ENCODE results near the gene DOCK3.
"Not testable (repeated sequence)": the region's sequence is repeated elsewhere in the genome, so short reads cannot be mapped to it uniquely, and the experiment has no call there.

The DOCK3 gene

GRCh38 chr3:51361746-51362145 lies 687.0 kb downstream of the DOCK3 start:
- DNase-seq (ENCODE audit: low spot score) = no peak

GRCh38 chr3:51362476-51362875 lies 687.7 kb downstream of the DOCK3 start:
- no peak for DNase-seq (ENCODE audit: low spot score)

GRCh38 chr3:51368276-51368675 lies 693.5 kb downstream of the DOCK3 start:
- DNase-seq (ENCODE audit: low spot score) = not testable (repeated sequence)

GRCh38 chr3:51371943-51372557 lies 697.3 kb downstream of the DOCK3 start:
- peak; percentile 22 for DNase-seq (ENCODE audit: low spot score)

DNA sequence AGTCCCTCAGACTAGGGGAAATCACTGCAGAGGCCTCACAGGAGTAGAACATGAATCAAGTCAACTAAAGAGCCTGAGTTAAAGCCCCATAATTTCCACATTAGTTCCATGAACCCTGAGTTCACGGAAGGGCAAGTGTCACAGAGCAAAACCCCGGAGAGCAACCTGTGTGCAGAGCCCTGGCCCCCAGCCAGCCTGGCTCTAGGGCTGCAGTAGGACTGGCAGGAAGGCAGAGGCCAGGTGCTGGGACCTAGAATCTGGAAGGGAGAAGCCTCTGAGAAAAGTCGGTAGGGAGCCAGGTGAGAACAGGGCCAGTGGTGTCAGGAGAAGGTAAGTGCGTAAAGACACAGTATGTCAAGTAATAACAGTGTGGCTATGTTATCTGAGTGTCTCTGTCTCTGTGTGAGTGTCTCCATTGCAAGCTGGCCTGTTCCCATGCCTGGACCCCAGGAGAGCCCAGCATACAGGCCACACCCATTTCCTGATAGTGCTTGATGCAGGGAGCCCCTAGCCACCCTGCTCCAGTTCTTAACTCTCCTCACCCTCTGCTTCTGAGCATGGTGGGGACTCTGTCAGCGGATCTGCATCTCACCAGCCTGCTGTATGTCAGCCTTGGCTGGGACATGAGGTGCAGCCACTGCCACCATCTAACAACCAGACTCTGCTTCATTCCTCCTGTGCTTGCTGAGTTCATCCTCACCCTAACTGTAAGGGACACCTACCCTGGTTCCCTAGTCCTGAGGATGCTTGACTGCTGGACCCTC lies 699.1 kb downstream of the DOCK3 start:
- DNase-seq (ENCODE audit: low spot score) = no peak

- no peak for DNase-seq (ENCODE audit: low spot score)
Measured at GRCh38 chr3:51374456-51374855, 699.7 kb downstream of the DOCK3 start.

GRCh38 chr3:51375136-51375535 lies 700.4 kb downstream of the DOCK3 start:
- DNase-seq (ENCODE audit: low spot score) = no peak

DNA sequence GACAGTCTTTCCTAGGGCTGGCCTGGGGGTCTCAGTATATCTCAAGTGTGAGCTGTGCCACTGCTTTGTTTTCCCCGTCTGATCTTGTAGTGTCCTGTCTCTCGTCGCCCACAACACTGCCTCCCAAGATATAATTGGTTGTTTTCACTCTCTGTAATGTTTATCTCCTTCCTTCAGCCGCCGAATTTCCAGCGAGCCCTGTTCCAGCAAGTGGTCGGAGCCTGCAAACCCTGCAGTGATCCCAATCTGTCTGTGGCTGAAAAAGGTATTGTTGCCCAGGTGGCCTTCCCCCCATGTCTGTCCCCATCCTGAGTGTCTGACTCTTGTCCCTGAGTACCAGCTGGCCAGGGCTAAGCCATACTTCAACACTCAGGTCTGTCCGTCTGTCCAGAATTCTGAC lies 700.8 kb downstream of the DOCK3 start:
- no peak for DNase-seq (ENCODE audit: low spot score)

DNA sequence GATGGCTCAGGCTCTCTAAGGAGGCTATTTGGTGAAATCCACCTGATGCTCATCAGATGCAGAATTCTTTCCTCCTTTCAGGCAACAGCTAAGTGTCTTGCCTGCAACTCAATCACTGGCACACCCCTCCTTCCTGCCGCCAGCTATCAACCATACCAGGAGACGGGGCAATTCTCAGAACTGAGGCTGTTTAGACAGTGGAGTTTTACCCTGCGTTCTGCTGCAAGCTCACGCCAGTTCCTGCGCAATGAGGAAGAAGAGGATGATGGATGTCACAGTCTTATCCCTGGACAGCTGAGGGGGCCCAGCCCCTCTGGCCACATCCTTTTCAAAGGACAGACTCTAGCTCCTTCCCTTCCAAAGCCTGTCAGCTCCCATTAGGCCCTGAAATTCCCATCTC lies 703.3 kb downstream of the DOCK3 start:
- no peak for DNase-seq (ENCODE audit: low spot score)

DNA sequence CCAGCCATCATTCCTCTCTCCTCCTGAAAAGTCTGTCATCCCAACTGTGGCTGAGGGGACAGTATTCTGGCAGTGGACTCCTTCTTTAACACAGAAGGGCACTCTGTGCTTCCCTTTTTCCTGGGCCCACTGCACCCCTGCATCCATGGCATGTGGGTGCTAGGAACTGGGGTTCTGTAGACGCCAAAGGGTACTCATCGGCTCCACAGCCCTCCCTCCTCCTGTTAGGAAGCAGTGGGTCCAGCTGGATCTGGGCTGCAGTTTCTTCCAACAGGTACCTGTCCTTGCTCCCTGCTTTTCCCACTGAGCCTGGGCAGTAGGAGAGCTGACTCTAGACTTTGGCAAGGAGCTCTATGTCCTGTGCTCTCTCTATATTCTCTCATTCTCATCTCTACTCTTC lies 704.0 kb downstream of the DOCK3 start:
- no peak for DNase-seq (ENCODE audit: low spot score)

DNA sequence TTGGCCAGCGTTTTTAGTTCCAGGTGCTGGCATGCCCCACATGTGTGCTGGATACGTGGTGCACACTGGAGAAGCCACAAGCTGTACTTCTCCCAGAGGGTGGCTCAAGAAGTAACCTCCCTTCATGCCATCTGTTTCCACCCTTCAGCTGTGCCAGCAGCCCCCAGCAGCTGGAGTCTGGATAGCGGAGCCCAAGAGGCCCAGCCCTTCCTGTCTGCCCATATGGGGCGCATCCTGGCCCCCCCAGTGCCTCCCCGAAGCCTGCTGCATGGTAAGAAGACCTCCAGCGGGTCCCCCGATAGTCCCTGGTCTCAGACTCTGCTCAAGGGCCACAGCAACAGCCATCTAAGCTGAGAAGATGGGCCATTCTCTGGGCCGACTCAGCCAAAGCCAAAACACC lies 704.6 kb downstream of the DOCK3 start:
- no peak for DNase-seq (ENCODE audit: low spot score)

GRCh38 chr3:51379746-51380455 lies 705.2 kb downstream of the DOCK3 start:
- no peak for DNase-seq (ENCODE audit: low spot score)

DNA sequence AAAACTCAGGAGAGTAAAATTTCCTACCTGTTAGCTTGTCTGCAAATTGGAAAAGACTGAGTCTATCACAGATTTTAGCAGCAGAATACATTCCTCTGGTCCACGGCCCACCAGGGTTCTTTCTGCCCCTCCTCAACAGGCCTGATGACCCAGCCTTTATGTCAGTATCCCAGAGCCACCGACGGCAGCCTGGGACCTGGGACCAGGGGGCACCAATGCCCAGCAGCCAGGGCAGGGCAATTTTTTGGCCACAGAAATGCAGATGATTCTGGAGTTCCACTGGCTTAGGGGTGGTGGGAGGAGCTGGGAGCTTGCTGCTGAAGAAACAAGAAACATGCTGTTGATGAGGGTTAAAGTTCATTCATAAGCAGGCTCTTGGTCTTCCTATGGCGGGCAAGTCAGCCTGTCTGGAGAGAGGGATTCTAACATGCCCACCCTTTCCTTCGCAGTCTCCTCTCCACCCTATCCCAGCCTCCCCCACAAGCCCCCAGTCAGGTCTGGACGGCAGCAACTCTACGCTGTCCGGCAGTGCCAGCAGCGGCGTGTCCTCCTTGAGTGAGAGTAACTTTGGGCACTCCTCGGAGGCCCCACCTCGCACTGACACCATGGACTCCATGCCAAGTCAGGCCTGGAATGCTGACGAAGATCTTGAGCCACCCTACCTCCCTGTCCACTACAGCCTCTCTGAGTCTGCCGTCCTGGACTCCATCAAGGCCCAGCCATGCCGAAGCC lies 706.0 kb downstream of the DOCK3 start:
- no peak for DNase-seq (ENCODE audit: low spot score)

DNA sequence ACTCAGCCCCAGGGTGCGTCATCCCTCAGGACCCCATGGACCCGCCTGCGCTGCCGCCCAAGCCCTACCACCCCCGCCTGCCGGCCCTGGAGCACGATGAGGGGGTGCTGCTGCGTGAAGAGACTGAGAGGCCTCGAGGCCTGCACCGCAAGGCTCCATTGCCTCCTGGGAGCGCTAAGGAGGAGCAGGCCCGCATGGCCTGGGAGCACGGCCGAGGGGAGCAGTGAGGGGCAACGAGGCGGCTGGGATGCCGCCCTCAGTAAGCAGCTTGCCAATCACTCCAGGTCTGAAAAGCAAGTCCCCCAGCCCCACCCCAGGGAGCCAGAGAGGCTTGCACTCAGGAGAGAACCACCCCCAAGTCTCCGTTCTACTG lies 706.6 kb downstream of the DOCK3 start:
- DNase-seq (ENCODE audit: low spot score) = no peak

DNA sequence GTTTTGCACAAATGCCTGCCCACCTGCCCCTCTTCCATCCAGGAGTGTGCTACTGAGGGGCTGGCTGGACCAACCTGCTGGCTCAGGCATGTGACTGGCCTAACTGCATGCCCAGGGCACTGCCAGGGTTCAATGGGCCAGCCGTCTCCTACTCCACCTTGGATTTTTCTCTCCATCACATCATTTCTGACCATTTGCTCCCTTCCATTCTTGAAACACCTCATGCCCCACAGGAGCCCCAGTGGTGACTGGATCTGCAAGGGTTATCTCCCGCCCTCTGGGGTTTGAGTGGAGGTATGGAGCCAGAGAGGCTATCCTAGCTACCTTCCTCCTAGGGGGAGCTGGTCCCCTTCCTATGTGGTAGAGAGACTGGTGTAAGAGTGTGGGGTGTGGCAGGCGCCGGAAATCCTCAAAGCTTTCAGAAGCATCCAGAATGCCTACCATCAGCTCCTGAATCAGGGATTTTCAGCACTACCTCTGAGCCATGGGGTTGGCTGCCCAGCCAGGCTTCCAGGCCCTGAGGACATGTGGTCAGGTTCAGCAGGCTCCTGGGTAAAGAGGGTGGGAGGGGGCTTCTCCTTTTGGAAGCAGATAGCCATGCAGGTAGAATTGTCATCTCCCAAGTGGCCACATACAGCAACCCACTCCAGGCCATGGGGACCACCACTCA lies 707.5 kb downstream of the DOCK3 start:
- no peak for DNase-seq (ENCODE audit: low spot score)

- no peak for DNase-seq (ENCODE audit: low spot score)
Measured at GRCh38 chr3:51382947-51383578, 708.3 kb downstream of the DOCK3 start.

- no peak for DNase-seq (ENCODE audit: low spot score)
Measured at GRCh38 chr3:51384055-51384725, 709.5 kb downstream of the DOCK3 start.

DNA sequence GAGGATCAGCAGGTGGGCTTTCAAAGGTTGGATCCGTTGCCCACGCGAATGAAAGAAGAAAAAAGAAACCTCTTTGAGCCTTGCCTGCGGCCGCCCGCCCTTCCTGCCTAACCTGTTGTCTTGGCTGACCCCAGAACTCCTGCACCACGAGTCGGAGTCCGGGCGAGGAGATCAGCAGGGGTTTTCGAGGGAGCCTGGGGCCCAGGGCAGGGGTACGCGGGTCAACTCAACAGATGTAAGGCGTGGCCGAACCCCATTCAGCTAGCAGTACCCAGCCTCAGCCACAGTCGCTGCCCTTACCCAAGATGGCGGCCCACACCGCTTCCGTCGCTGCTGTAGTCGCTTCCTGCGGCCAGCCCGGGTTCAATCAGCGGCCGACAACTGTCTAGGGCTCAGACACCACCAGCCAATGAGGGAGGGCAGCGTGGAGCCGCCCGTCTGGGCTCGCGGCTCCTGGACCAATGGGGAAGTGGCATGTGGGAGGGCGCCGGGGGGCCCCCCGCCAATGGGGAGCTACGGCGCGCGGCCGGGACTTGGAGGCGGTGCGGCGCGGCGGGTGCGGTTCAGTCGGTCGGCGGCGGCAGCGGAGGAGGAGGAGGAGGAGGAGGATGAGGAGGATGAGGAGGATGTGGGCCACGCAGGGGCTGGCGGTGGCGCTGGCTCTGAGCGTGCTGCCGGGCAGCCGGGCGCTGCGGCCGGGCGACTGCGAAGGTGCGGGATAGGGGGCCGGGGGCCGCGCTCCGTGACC lies 710.2 kb downstream of the DOCK3 start, which contains the start of gene MANF:
Gene MANF, plus strand, starts transcription at position 566 of the 748 bp plus-strand sequence. Its CDS starts 52 bp downstream, at position 618.
- DNase-seq (ENCODE audit: low spot score) = peak; percentile 98

DNA sequence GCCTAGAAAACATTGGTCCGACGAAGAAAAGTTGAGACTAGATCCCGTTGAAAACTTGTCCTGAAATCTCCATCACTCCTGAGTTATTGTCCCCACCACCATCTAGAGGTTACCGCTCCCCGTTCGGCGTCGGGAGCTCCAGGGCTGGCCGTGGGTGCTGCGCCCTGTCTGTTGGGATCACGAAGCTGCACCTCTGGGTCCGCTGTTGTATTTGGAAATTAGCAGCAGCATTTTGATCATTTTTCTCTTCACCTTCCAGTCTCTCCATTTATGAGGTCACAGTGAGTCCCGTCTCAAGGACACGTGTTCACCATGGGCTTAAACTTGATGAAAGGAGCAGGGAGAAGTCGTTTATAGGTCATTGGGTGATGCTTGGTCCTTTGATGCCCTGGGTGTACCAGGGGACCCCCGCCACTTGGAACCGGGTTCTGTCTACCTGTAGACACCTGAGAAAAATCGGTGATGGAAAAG lies 710.9 kb downstream of the DOCK3 start:
- peak; percentile 23 for DNase-seq (ENCODE audit: low spot score)

Measured in hematopoietic multipotent progenitor cell treated with erythropoietin and hydrocortisone succinate and interleukin-3 and kit ligand, for 17 days (in vitro differentiated cells).